ENCODE measurements around the gene TIMM50. TPM values are rescaled to one million over a fixed set of nuclear protein-coding genes. Genes with fewer than 3 reads are reported as not detected.

TIMM50 gene
- total RNA-seq, 1 experiment from 2014 or later: 97.2 TPM

DNA sequence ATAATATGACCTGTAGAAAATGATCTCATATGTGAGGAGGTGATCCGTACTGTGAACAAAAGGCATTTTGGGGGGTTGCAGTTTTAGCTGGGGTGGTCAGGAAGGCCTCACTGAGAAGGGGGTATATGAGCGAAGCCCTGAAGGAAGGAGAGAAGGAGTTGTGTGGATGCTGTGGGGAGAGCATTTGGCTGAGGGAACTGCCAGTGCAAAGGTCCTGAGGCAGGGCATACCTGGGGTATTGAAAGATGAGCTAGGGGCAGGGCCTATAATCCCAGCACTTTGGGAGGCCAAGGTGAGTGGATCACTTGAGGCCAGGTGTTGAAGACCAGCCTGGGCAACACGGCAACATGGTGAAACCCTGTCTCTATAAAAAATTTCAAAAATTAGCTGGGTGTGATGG lies 36.8 kb downstream of the TIMM50 start:
- no TSS peak for BruUV-seq (replicated peaks)
- H3K4me3 ChIP-seq (ENCODE audit: low read length): no peak overlapping the region
- no peaks in the 10 kb centered on the region for H4K20me1 ChIP-seq (ENCODE audit: low read length)
- peaks cover 5% of the 10 kb centered on the region; the same call in 1 of the 2 replicates for H3K27me3 ChIP-seq (ENCODE audit: low read length)
- H3F3A ChIP-seq (ENCODE audit: low read length, unreplicated experiment): no peaks in the 10 kb centered on the region
- H3K4me1 ChIP-seq (ENCODE audit: insufficient read depth, low read length): no peaks in the 10 kb centered on the region
- ChIA-PET CTCF (no interaction called here), POLR2A (ENCODE audit: unreplicated experiment) (no interaction called here)
- H3K4me2 ChIP-seq (ENCODE audit: low read length): no peak overlapping the region
- intact Hi-C loops (cut with micrococcal nuclease): no loop called here
- H3K9me3 ChIP-seq (ENCODE audit: low read length): no peaks in the 10 kb centered on the region
- H3K9ac ChIP-seq (ENCODE audit: low read length): no peak overlapping the region
- no peak overlapping the region for H2AFZ ChIP-seq (ENCODE audit: low read length)
- no peaks in the 10 kb centered on the region for H3K9me2 ChIP-seq (replicated peaks; ENCODE audit: low read length)
- no peaks in the 10 kb centered on the region for H3K36me3 ChIP-seq (ENCODE audit: low read depth, low read length)
- H3K79me2 ChIP-seq (ENCODE audit: low read length): no peaks in the 10 kb centered on the region
- DNase-seq (no peak), ATAC-seq (no peak)
- TF ChIP-seq, protein P1, sequence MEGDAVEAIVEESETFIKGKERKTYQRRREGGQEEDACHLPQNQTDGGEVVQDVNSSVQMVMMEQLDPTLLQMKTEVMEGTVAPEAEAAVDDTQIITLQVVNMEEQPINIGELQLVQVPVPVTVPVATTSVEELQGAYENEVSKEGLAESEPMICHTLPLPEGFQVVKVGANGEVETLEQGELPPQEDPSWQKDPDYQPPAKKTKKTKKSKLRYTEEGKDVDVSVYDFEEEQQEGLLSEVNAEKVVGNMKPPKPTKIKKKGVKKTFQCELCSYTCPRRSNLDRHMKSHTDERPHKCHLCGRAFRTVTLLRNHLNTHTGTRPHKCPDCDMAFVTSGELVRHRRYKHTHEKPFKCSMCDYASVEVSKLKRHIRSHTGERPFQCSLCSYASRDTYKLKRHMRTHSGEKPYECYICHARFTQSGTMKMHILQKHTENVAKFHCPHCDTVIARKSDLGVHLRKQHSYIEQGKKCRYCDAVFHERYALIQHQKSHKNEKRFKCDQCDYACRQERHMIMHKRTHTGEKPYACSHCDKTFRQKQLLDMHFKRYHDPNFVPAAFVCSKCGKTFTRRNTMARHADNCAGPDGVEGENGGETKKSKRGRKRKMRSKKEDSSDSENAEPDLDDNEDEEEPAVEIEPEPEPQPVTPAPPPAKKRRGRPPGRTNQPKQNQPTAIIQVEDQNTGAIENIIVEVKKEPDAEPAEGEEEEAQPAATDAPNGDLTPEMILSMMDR (conservative IDR thresholded peaks at IDR 0.05; ENCODE audit: low read depth, low read length): no peak
- TF ChIP-seq EZH2phosphoT487 (IDR thresholded peaks at IDR 0.05; ENCODE audit: borderline replicate concordance, low read length) (no peak), EZH2 (IDR thresholded peaks at IDR 0.05; ENCODE audit: low read length, unreplicated experiment) (no peak)
- H3K27ac ChIP-seq (ENCODE audit: low read length): no peak overlapping the region

GRCh38 chr19:39518458-39518857 lies 37.8 kb downstream of the TIMM50 start:
- DNase-seq (no peak), ATAC-seq (no peak)
- no peak overlapping the region for H2AFZ ChIP-seq (ENCODE audit: low read length)
- H3F3A ChIP-seq (ENCODE audit: low read length, unreplicated experiment): no peaks in the 10 kb centered on the region
- H4K20me1 ChIP-seq (ENCODE audit: low read length): no peaks in the 10 kb centered on the region
- no peaks in the 10 kb centered on the region for H3K36me3 ChIP-seq (ENCODE audit: low read depth, low read length)
- BruUV-seq (replicated peaks): no TSS peak
- H3K4me2 ChIP-seq (ENCODE audit: low read length): no peak overlapping the region
- intact Hi-C loops (cut with micrococcal nuclease): no loop called here
- ChIA-PET CTCF (no interaction called here), POLR2A (ENCODE audit: unreplicated experiment) (no interaction called here)
- H3K4me3 ChIP-seq (ENCODE audit: low read length): no peak overlapping the region
- no peaks in the 10 kb centered on the region for H3K9me2 ChIP-seq (replicated peaks; ENCODE audit: low read length)
- H3K9me3 ChIP-seq (ENCODE audit: low read length): no peaks in the 10 kb centered on the region
- TF ChIP-seq, protein P1 (conservative IDR thresholded peaks at IDR 0.05; ENCODE audit: low read depth, low read length): no peak
- TF ChIP-seq EZH2phosphoT487 (IDR thresholded peaks at IDR 0.05; ENCODE audit: borderline replicate concordance, low read length) (no peak), EZH2 (IDR thresholded peaks at IDR 0.05; ENCODE audit: low read length, unreplicated experiment) (no peak)
- no peaks in the 10 kb centered on the region for H3K4me1 ChIP-seq (ENCODE audit: insufficient read depth, low read length)
- no peak overlapping the region for H3K27ac ChIP-seq (ENCODE audit: low read length)
- peaks cover 5% of the 10 kb centered on the region; the same call in 1 of the 2 replicates for H3K27me3 ChIP-seq (ENCODE audit: low read length)
- H3K79me2 ChIP-seq (ENCODE audit: low read length): no peaks in the 10 kb centered on the region
- H3K9ac ChIP-seq (ENCODE audit: low read length): no peak overlapping the region

- H4K20me1 ChIP-seq (ENCODE audit: low read length): no peaks in the 10 kb centered on the region
- BruUV-seq (replicated peaks): no TSS peak
- DNase-seq (no peak), ATAC-seq (no peak)
- intact Hi-C loops (cut with micrococcal nuclease): no loop called here
- H3K4me1 ChIP-seq (ENCODE audit: insufficient read depth, low read length): no peaks in the 10 kb centered on the region
- H3K79me2 ChIP-seq (ENCODE audit: low read length): no peaks in the 10 kb centered on the region
- ChIA-PET CTCF (no interaction called here), POLR2A (ENCODE audit: unreplicated experiment) (no interaction called here)
- H3F3A ChIP-seq (ENCODE audit: low read length, unreplicated experiment): no peaks in the 10 kb centered on the region
- no peak overlapping the region for H3K4me2 ChIP-seq (ENCODE audit: low read length)
- no peak overlapping the region for H3K9ac ChIP-seq (ENCODE audit: low read length)
- no peaks in the 10 kb centered on the region for H3K36me3 ChIP-seq (ENCODE audit: low read depth, low read length)
- TF ChIP-seq EZH2phosphoT487 (IDR thresholded peaks at IDR 0.05; ENCODE audit: borderline replicate concordance, low read length): no peak
- TF ChIP-seq, protein P1 (conservative IDR thresholded peaks at IDR 0.05; ENCODE audit: low read depth, low read length): no peak
- no peak for TF ChIP-seq EZH2 (IDR thresholded peaks at IDR 0.05; ENCODE audit: low read length, unreplicated experiment)
- H3K9me2 ChIP-seq (replicated peaks; ENCODE audit: low read length): no peaks in the 10 kb centered on the region
- no peak overlapping the region for H3K4me3 ChIP-seq (ENCODE audit: low read length)
- no peak overlapping the region for H2AFZ ChIP-seq (ENCODE audit: low read length)
- no peak overlapping the region for H3K27ac ChIP-seq (ENCODE audit: low read length)
- peaks cover 5% of the 10 kb centered on the region; the same call in 1 of the 2 replicates for H3K27me3 ChIP-seq (ENCODE audit: low read length)
- no peaks in the 10 kb centered on the region for H3K9me3 ChIP-seq (ENCODE audit: low read length)
Measured at GRCh38 chr19:39518975-39519374, 38.3 kb downstream of the TIMM50 start.
